ENCODE results near the gene AFG3L2.

Gene AFG3L2

DNA sequence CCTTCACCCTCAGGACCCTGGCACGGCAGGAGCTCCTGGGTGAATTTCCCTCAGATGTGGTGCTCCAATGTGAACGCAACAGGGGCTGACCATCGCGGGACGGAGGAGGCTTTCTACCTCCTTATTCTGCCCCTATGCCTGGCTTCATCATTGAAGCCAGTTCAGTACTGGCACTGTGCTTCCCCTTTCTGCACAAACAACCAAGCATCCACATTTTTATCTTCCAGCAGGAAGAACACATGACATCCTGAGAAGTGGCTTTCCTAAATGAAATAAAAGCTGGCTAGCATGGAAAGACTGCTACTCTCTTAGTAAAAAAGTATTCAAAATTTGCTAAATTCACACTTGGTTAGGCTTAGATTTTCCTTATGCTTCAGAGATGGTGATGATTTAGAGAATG, 24.8 kb downstream of the AFG3L2 start:
- no peak for DNase-seq

DNA sequence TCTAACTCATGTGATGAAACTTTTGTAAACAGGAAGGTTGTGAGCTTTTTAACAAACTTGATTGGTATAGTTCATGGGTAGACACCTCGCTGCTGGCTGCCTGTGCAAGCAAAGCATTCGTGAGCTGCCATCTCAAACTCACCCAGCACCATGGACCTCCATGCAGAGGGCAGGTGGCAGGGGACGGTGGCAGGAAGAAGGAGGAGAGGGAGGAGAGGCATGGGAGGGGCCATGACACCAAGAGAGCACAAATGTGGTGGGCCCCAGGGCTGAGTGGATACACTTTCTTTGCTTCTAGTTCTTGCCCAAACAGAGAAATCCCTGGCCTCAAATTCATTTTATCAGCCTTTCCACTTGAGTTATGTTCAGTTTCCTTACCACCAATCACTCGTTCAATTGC, 29.1 kb downstream of the AFG3L2 start:
- DNase-seq = no peak

DNA sequence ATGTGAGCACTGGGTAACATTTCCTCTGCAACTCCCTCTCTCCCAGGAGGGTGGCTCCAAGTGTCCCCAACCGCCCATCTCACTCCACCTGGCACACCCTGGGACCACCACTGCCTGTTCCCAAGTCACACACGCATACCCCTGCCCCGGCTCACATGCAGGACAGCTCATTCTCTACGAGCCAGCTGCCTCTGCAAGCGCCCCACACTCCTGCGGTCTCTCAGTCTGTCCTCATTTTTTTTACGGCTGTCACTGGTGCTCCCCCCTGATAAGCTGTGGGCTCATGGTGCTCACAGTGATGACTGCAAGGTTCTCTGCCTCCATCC, 30.8 kb downstream of the AFG3L2 start:
- DNase-seq = no peak

DNA sequence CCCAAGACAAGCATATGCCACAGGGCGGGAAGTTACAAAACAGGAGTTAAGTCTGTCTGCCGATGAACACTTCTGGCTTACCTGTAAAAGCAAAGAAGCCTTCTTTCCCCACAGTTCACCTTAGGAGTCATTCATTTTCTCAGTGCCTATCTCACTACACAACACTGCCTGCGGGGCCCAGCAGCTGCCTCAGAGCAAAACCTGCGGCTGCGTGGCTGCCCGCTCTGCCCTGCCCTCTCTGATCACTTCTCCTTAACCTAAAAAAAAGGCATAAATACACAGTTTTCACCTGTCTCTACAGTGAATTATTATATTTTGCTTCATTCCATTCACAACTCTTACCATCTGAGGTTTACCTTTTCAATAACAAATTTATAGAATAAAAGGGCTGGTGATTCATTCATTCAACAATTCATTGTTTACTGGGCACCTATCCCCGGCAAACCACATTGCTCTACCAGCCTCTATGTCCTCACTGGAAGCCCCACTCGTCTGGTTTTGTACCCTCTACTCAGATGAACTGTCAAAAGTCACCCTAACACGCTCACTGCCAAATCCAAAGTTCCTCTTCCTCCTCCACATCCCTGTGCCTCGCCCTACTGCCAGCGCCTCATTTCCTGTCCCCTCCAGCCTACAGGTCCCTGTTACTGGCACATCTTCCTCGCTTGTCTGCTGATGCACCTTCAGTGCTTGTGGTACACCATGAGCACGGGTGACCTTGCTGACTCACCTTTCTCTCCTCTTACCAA, 31.4 kb downstream of the AFG3L2 start:
- DNase-seq = no peak

DNA sequence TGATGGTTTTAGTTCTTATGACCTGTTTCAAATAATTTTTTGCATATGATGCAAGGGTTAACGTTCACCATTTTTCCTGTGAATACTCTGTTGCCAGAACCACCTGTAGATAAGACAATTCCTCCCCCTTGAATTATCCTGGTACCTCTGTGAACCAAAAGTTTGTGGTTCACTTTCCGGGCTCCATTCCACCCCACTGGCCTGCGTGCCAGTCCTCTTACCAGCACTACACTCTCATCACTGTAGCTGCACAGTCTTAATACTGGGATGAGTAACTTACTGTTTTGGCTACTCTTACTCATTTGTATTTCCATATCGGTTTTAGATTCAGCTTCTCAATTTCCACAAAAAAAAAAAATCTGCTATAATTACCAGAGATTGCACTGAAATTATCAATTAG, 34.4 kb downstream of the AFG3L2 start:
- DNase-seq = no peak

DNA sequence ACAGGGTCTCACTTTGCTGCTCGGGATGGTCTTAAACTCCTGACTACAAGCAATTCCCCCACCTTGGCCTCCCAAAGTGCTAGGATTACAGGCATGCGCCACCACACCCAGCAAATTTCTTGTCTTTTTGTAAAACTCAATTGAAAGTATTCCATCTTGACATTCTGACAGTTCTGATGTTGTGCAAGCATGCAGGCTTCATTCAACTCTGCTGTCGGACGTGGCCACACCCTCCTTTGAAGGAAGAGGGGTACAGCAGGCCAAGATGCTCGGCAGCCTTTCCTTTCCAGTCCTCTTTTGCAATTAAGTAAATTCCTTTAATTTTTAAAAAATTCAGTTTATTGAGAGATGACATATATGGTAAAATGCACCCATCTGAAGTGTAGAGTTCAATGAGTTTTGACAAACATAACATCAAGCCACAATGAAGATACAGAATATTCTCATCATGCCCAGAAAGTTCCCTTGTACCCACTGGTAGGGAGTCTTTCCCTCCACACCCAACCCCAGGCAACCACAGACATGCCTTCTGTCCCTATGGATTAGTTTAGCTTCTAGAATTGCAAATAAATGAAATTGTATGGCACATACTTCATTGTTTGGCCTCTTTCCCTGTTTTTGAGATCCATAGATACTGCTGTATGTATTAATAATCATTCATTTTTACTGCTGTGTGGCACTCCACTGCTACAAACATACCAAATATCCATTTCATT, 35.9 kb downstream of the AFG3L2 start:
- DNase-seq = no peak

GRCh38 chr18:12338382-12338781, 38.6 kb downstream of the AFG3L2 start:
- no peak for DNase-seq

DNA sequence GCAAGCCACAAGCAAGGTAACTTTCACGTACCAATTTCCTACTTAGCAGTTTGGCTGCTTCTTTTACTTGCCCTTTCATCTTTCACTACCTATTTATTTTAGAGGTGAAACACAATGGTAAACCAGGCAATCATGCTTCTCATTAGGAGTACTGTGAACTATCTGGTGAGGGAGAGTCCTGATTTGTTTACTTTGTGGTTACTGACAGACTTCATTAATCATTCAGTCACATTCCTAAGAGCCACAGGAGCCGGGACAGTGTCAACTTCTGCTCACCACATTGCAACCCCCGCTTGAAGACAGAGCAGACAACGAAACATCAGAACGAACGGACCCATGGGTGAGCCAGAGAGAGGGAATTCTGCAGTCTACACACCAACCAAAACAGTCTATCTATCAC, 40.1 kb downstream of the AFG3L2 start:
- no peak for DNase-seq

DNA sequence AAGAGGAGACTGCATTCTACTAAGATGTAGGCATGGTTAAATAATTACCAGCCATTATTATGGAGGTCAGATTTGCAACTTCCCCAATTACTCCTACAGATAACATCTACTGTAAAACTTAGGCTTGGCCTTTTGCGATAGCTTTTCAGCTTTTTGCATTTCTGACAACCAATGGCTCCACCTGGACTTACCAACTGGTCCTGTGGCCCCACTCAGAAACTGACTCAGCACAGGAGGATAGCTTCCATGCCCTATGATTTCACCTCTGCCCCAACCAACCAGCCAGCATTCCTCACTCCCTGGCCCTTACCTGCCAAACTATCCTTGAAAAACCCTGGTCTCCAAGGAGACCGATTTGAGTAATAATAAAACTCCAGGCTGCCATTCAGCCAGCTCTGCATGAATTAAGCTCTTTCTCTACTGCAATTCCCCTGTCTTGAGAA, 40.8 kb downstream of the AFG3L2 start:
- DNase-seq = no peak

DNA sequence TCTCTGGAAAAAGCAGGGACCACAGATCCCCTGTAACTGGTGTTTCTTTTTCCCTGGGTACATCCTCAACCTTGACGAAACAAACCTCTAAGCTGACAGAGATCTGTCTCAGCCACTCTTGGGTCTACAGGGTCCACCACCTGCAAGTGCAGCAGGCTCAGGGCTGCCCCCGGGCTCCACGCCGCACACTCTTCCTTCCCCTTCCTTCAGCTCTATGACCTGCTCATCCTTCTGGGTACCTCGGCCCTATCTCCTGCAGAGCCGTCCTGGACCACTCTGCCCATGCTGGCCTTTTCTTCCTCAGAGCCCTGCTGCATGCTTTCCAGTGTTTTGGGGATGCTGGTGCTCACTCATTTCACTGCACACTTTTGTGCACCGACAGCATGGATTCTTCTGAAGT, 41.5 kb downstream of the AFG3L2 start:
- DNase-seq = no peak

DNA sequence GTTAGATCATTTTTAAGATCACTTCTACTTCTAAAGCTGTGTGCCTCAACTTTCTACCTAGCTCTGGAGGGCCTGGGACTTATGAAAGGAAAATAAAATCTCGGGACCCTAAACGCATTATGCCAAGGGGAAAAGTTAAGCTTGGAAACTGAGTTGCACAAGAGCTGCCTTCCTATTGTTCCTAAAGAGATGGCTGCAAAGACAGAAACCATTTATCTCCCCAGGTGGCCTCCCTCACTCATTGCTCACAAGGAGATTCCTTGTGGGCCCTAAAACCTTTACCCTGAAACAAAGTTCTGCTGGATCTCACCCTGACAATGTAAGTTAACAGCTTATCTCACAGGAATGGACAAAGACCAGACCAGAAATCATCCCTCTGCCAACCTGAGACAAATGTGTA, 42.2 kb downstream of the AFG3L2 start:
- DNase-seq = no peak

DNA sequence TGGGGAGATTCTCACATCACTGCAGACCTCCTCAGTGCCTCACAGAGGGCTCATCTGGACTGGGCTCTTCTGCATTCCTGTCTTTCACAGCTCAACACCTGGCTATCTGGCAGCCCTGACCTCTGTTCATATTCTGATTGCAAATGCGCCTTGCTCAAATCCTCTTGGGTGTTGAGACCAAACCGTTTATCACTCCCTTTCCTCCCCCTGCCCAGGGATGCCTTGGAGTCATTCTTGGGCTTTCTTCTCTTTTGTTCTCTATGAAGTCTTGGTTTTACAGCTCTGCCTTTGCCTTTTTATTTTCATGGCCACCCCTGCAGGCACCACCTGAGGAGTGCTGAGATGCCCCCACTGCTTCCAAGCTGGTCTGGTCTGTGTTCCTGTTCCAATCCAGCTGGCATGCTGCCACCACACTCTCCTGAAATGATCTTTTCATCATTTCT, 42.6 kb downstream of the AFG3L2 start:
- DNase-seq = no peak

DNA sequence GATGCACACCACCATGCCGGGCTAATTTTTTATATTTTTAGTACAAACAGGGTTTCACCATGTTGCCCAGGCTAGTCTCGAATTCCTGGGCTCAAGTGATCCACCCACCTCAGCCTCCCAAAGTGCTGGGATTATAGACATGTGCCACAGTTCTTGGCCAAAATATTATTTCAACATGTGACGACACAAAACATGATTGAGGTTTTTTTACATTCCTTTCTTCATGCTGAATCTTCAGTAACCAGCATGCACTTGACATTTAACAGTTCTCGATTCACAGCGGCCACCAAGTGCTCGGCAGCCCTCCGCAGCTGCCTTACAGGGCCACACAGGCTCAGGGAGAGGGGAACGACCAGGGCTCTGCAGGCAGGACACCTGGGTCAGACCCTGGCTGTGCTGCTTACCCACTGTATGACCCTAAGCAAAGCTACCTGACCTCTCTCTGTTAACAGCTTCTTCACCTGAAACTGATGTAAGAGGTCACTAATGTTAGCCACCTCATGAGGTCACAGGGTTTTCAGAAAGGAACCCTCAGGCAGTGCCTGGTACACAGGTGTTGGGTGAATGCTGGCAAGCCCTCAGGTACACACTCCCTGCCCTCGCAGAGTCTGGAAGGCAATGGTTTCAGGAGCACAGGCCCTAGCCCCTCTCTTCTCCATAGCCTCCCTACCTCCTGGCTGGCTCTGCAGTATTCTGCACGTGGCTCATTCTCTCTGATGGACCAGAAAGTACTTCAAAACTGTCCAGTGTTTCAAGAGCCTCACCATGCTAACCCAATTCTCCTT, 43.3 kb downstream of the AFG3L2 start:
- DNase-seq = no peak

DNA sequence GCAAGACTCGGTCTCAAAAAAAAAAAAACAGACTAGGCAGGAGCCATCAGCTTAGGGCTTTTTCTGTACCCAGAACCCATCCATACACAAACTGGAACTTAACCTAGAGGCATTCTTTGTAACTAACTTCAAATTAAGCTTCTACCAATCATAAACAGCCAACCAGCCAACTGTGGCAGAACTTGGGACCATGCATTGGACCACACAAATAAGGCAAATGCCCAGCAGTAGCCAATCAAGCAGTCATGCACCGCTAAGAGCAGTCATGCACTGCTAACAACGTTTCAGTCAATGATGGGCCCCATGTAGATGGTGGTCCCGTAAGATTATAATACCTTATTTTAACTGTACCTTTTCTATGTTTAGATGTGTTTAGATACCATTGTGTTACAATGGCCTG, 46.3 kb downstream of the AFG3L2 start:
- DNase-seq = no peak

GRCh38 chr18:12329125-12329698, 47.8 kb downstream of the AFG3L2 start:
- DNase-seq = no peak

DNA sequence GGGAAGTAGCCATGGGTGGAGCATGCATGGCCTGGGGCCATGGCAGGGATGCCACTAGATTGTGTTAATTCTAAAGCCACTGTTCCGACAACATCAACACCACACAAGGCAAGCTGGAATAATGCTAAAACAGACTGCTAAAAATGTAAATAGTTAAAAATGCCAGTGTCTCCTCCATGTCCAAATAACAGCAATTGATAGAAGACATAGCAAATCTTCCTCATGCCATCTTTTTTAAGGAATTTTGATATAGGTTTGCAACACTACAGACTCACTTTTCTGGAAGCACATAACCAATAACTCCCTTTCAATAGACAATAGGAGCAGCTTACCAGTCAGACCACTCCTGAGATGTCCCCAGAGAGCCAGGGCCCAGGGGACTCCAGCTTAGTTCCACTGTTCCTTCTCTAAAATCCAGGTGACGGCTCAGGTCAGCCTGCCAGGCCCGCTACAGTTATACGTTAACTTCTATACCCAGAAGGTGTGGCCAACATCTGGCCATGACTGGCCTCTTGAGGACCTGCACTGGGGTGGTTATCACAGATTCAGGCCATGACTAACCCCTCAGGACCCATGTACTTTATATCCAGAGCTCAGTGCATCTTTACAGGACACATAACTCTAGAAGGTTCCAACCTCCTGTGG, 48.7 kb downstream of the AFG3L2 start:
- no peak for DNase-seq

GRCh38 chr18:12327510-12328178, 49.4 kb downstream of the AFG3L2 start:
- peak; percentile 66 to 69 for DNase-seq

GRCh38 chr18:12326711-12327460, 50.1 kb downstream of the AFG3L2 start:
- no peak for DNase-seq

DNA sequence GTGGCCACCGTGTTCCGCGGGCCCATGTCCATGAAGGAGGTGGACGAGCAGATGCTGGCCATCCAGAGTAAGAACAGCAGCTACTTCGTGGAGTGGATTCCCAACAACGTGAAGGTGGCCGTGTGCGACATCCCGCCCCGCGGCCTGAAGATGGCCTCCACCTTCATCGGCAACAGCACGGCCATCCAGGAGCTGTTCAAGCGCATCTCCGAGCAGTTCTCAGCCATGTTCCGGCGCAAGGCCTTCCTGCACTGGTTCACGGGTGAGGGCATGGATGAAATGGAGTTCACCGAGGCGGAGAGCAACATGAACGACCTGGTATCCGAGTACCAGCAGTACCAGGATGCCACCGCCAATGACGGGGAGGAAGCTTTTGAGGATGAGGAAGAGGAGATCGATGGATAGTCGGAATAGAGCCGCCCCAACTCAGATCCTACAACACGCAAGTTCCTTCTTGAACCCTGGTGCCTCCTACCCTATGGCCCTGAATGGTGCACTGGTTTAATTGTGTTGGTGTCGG, 51.2 kb downstream of the AFG3L2 start:
- DNase-seq = no peak

DNA sequence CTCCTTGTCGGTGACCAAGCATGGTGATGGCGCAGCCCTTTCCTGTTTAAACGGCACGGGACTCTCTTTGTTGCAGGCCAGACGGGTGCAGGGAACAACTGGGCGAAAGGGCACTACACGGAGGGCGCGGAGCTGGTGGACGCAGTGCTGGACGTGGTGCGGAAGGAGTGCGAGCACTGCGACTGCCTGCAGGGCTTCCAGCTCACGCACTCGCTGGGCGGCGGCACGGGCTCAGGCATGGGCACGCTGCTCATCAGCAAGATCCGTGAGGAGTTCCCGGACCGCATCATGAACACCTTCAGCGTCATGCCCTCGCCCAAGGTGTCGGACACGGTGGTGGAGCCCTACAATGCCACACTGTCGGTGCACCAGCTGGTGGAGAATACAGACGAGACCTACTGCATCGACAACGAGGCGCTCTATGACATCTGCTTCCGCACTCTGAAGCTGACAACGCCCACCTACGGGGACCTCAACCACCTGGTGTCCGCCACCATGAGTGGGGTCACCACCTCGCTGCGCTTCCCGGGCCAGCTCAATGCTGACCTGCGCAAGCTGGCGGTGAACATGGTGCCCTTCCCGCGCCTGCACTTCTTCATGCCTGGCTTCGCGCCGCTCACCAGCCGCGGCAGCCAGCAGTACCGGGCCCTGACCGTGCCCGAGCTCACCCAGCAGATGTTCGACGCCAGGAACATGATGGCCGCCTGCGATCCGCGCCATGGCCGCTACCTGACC, 51.9 kb downstream of the AFG3L2 start:
- no peak for DNase-seq

DNA sequence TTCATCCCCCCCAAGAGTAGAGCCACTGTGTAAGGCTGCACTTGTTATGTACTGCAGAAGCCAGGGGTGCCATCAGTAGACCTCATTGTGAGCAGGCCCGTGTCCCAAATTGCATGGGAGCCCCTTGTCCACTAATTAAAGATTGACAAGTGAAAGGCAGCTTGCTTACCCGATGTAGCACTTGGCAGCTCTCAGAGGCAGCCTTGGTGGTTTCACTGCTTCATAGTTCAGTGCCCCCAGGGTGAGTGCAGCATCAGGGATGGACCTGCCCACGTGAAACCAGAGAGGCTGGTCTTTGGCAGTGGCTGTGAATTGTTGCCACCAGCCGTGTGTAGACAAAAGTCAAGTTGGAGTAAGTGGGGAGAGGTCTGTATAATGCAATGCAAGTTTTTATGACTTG, 55.7 kb downstream of the AFG3L2 start:
- DNase-seq = no peak

All from CD4-positive, alpha-beta T cell treated with Interleukin-1 beta for 1 hour (primary cell).